Adipocyte (in vitro differentiated cells): ENCODE measurements around the gene ABI2.
"Not testable (repeated sequence)": the region's sequence is repeated elsewhere in the genome, so short reads cannot be mapped to it uniquely, and the experiment has no call there.

Experiments used
- DNase-seq: peaks from one replicate; pipeline ENCODE4 v3.0.0-alpha.2; 2015; ENCODE audit warnings: low read depth
- H3K27me3 ChIP-seq: replicated peaks from 2 replicates; pipeline ENCODE4 v1.7.0; 2013; ENCODE audit warnings: mild to moderate bottlenecking, low read length, moderate library complexity; ENCODE audit not compliant: control insufficient read depth, insufficient read depth
- H3K36me3 ChIP-seq: 2 replicates; pipeline ENCODE4 v1.7.0; 2013; ENCODE audit warnings: low read length, mild to moderate bottlenecking, moderate library complexity; ENCODE audit not compliant: control insufficient read depth, insufficient read depth, severe bottlenecking
- H3K4me1 ChIP-seq: 2 replicates; pipeline ENCODE4 v1.7.0; 2013; ENCODE audit warnings: mild to moderate bottlenecking, low read length, moderate library complexity; ENCODE audit not compliant: control insufficient read depth, insufficient read depth
- H3K4me3 ChIP-seq: 2 replicates; pipeline ENCODE4 v1.7.0; 2013; ENCODE audit warnings: mild to moderate bottlenecking, low read length, moderate library complexity
- H3K9ac ChIP-seq: 2 replicates; pipeline ENCODE4 v1.7.0; 2013; ENCODE audit warnings: mild to moderate bottlenecking, low read length, moderate library complexity
- H3K9me3 ChIP-seq: 2 replicates; pipeline ENCODE4 v1.7.0; 2013; ENCODE audit warnings: mild to moderate bottlenecking, low read length, moderate library complexity; ENCODE audit not compliant: control insufficient read depth

ABI2 gene

DNA sequence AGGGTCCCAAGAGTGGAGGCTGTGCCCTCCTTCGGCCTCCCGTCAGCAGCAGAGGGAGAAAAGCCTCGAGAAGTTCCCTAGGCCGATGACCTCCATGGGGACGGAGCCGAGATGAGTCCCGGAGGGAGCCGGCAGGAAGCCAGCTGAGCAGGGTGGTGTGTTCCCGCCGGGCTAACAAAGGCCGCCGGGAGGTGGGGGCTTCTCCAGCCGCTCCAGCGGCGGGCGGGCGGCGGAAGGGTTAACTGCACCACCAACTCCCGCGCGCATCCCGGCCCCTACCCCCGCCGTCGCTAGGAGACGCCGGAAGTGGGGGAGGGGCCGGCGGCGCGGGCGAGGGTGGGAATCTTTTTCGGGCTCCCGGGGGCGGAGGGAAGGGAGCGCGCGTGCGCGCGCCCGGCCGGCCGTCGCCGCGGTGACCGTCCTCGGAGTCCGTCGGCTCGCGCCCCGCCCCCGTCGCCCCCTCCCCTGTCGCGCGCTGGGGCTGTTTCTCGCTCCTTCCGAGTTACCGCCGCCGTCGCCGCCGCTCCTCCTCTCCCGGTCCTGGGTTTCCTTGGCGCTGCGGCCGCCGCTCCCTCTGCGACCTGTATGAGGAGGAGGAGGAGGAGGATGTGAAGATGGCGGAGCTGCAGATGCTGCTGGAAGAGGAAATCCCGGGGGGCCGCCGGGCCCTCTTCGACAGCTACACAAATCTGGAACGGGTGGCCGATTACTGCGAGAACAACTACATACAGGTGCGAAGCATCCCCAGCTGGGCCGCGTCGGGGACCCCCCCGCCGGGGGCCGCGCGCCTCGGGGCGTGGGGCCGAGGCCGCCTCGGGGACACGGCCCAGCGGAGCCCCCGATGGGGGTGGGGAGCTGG, at the start of gene ABI2:
ABI2 (plus strand) TSS at position 494 of the 859 bp plus-strand sequence; CDS start at position 615, 121 bp downstream.
- Histone ChIP-seq H3K36me3 (no peaks in the 10 kb centered on the region), H3K9ac (peak within 1 kb of the TSS; percentile 88), H3K4me1 (peaks cover 25% of the 10 kb centered on the region), H3K9me3 (no peaks in the 10 kb centered on the region), H3K4me3 (peak within 1 kb of the TSS; percentile 97), H3K27me3 (no peaks in the 10 kb centered on the region)
- DNase-seq: peak; percentile 93

GRCh38 chr2:203279288-203279687, 48.9 kb upstream of the ABI2 start:
- Histone ChIP-seq H3K9ac (no peak overlapping the region), H3K36me3 (peaks cover 73% of the 10 kb centered on the region), H3K9me3 (no peaks in the 10 kb centered on the region), H3K27me3 (no peaks in the 10 kb centered on the region), H3K4me3 (no peak overlapping the region), H3K4me1 (peaks cover 9% of the 10 kb centered on the region)
- no peak for DNase-seq

GRCh38 chr2:203280428-203281064, 47.6 kb upstream of the ABI2 start:
- H3K27me3 ChIP-seq: no peaks in the 10 kb centered on the region
- H3K36me3 ChIP-seq: peaks cover 75% of the 10 kb centered on the region
- peaks cover 9% of the 10 kb centered on the region for H3K4me1 ChIP-seq
- no peak overlapping the region for H3K4me3 ChIP-seq
- peak overlapping the region; percentile 39 for H3K9ac ChIP-seq
- peak; percentile 13 for DNase-seq
- no peaks in the 10 kb centered on the region for H3K9me3 ChIP-seq

- H3K36me3 ChIP-seq: peaks cover 82% of the 10 kb centered on the region
Measured at GRCh38 chr2:203282101-203282500, 46.1 kb upstream of the ABI2 start.

GRCh38 chr2:203286532-203286931, 41.7 kb upstream of the ABI2 start:
- peaks cover 61% of the 10 kb centered on the region for H3K36me3 ChIP-seq
- no peak overlapping the region for H3K9ac ChIP-seq
- no peak overlapping the region for H3K4me3 ChIP-seq
- H3K4me1 ChIP-seq: no peaks in the 10 kb centered on the region
- H3K27me3 ChIP-seq: no peaks in the 10 kb centered on the region
- DNase-seq: no peak
- no peaks in the 10 kb centered on the region for H3K9me3 ChIP-seq

More at GRCh38 chr2:203282101-203282500, 46.1 kb upstream of the ABI2 start:
- Histone ChIP-seq H3K27me3 (no peaks in the 10 kb centered on the region), H3K9me3 (no peaks in the 10 kb centered on the region), H3K4me1 (peaks cover 9% of the 10 kb centered on the region), H3K9ac (no peak overlapping the region), H3K4me3 (no peak overlapping the region)
- DNase-seq: no peak

DNA sequence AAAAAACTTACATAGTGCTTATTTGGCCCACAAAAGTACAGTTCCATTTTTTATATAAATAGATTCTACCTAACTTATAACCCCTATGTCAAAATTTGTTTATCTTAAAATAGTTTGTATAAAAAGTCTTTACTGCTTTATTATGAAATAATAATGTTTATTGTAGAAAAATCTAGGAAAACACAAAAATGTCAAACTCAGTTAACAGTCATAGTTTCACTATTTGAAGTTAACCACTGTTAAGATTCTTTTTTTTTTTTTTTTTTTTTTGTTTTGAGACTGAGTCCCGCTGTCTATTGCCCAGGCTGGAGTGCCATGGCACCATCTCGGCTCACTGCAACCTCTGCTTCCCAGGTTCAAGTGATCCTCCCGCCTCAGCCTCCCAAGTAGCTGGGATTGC, 26.5 kb upstream of the ABI2 start:
- Histone ChIP-seq H3K9me3 (no peaks in the 10 kb centered on the region), H3K4me1 (no peaks in the 10 kb centered on the region), H3K4me3 (no peak overlapping the region), H3K9ac (no peak overlapping the region), H3K36me3 (peaks cover 6% of the 10 kb centered on the region), H3K27me3 (no peaks in the 10 kb centered on the region)
- DNase-seq: peak; percentile 39

DNA sequence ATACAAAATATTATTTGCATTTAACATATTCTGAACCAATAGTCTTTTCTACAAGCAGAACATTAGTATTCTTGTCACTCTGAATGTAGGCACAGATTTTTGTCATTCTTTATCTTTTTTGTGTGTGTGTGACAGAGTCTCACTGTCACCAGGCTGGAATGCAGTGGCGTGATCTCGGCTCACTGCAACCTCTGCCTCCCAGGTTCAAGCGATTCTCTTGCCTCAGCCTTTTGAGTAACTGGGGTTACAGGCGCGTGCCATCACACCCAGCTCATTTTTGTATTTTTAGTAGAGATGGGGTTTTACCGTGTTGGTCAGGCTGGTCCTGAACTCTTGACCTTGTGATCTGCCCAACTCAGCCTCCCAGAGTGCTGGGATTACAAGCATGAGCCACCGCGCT, 25.6 kb upstream of the ABI2 start:
- not testable (repeated sequence) for H3K4me1 ChIP-seq, DNase-seq, H3K9ac ChIP-seq, H3K27me3 ChIP-seq, H3K36me3 ChIP-seq, H3K9me3 ChIP-seq, H3K4me3 ChIP-seq

DNA sequence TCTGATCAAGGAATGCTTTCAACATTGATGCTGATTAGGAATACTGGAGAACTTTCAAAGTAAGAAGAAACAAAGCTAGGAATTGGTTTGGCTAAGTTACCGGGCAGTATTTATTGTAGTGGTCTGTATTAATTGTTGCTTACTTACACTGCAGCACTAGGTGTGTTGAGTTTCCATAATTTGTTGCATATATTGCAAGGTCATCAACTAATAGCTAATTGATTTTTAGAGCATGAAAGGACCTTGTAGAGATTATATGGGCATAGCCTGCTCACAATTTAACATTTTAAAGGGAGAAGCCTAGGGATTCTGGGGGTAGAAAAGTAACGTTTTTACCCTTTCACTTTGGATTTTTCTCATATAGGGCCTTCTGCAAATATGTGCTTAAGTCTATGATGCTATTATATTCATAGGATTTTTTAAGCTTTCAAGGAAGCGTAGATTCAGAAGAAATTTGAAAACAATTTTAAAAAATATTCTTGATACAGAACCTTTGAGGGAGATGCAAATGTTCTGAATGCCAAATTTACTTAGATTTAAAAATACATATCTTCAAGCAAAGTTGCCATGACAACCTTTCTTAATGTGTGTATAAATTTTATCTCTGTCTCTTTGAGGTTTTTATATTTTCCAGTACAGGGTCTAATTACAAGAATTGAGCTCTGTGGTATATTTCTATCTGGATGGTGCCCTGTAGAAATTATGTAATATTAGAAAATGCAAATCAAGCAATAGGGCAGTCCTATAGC, 17.3 kb upstream of the ABI2 start:
- H3K4me1 ChIP-seq: peaks cover 5% of the 10 kb centered on the region
- no peak overlapping the region for H3K4me3 ChIP-seq
- no peaks in the 10 kb centered on the region for H3K27me3 ChIP-seq
- no peak for DNase-seq
- H3K9ac ChIP-seq: no peak overlapping the region
- no peaks in the 10 kb centered on the region for H3K9me3 ChIP-seq
- no peaks in the 10 kb centered on the region for H3K36me3 ChIP-seq

- no peak for DNase-seq
- Histone ChIP-seq H3K36me3 (no peaks in the 10 kb centered on the region), H3K9me3 (no peaks in the 10 kb centered on the region), H3K4me3 (no peak overlapping the region), H3K9ac (no peak overlapping the region), H3K4me1 (peaks cover 25% of the 10 kb centered on the region), H3K27me3 (no peaks in the 10 kb centered on the region)
Measured at GRCh38 chr2:203326356-203326755, 1.8 kb upstream of the ABI2 start.

DNA sequence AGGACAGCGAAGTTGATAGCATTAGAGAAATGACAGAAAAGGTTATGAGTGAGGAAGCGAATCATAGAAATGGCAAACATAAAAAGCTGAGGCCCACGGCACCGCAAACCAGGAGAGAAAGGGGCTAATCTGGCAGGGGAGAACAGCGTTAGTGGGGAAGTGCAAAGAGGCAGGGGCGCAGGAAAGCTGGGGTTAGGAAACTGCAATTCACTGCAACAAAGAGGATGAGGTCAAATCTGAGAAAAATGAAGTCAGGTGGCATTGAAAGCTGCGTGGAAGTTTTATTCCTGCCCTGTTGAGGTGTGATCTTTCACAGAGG, 653 bp upstream of the ABI2 start:
- peak overlapping the region; percentile 97 for H3K4me3 ChIP-seq
- no peaks in the 10 kb centered on the region for H3K9me3 ChIP-seq
- H3K4me1 ChIP-seq: peaks cover 25% of the 10 kb centered on the region
- no peaks in the 10 kb centered on the region for H3K36me3 ChIP-seq
- H3K27me3 ChIP-seq: no peaks in the 10 kb centered on the region
- DNase-seq: no peak
- H3K9ac ChIP-seq: peak overlapping the region; percentile 88
